ENCODE measurements around the gene UBE2D3. TPM values are rescaled to one million over a fixed set of nuclear protein-coding genes. Genes with fewer than 3 reads are reported as not detected.

The UBE2D3 gene
- total and polyA plus RNA-seq, 2 donors from 2014 or later = 173 to 262 TPM

- H3K27ac ChIP-seq (ENCODE audit: low read depth in 2 of 2, low read length in 2 of 2) = no peak overlapping the region
Measured at GRCh38 chr4:102829803-102830202, 2.5 kb upstream of the UBE2D3 start.

GRCh38 chr4:102828497-102828808, 1.1 kb upstream of the UBE2D3 start:
- Histone ChIP-seq H3K4me3 (ENCODE audit: low read length in 3 of 3) (peak overlapping the region; percentile 82 to 97 (median 90)), H3K9me3 (ENCODE audit: control insufficient read depth in 2 of 3, insufficient read depth in 1 of 3, low read length in 3 of 3) (no peaks in the 10 kb centered on the region), H3K36me3 (ENCODE audit: control insufficient read depth in 2 of 3, insufficient read depth in 3 of 3, low read length in 3 of 3) (peaks cover 0 to 4% (median 3%) of the 10 kb centered on the region in 3 donors), H3K4me1 (ENCODE audit: control insufficient read depth in 2 of 3, insufficient read depth in 2 of 3, low read depth in 1 of 3, low read length in 3 of 3) (peaks cover 2 to 21% (median 6%) of the 10 kb centered on the region in 3 donors), H3K9ac (ENCODE audit: low read length in 3 of 3) (peak overlapping the region; percentile 74 to 97 (median 94)), H3K27ac (ENCODE audit: low read depth in 2 of 2, low read length in 2 of 2) (peak overlapping the region; percentile 100), H3K27me3 (ENCODE audit: control insufficient read depth, insufficient read depth, low read length) (no peaks in the 10 kb centered on the region)
- no peak for TF ChIP-seq CTCF (IDR thresholded peaks at IDR 0.05; ENCODE audit: borderline replicate concordance, extremely low read depth, insufficient read depth)
- intact Hi-C loops (cut with DNase I) = no loop called here
- no peak for FAIRE-seq
- DNase-seq = no peak

More at GRCh38 chr4:102829803-102830202, 2.5 kb upstream of the UBE2D3 start:
- H3K4me1 ChIP-seq (ENCODE audit: control insufficient read depth in 2 of 3, insufficient read depth in 2 of 3, low read depth in 1 of 3, low read length in 3 of 3) = peaks cover 0 to 8% (median 0%) of the 10 kb centered on the region in 3 donors
- H3K9ac ChIP-seq (ENCODE audit: low read length in 3 of 3) = no peak overlapping the region
- no peak overlapping the region for H3K4me3 ChIP-seq (ENCODE audit: low read length in 3 of 3)
- FAIRE-seq (no peak), DNase-seq (no peak)
- H3K27me3 ChIP-seq (ENCODE audit: control insufficient read depth, insufficient read depth, low read length) = no peaks in the 10 kb centered on the region
- H3K36me3 ChIP-seq (ENCODE audit: control insufficient read depth in 2 of 3, insufficient read depth in 3 of 3, low read length in 3 of 3) = no peaks in the 10 kb centered on the region
- no peaks in the 10 kb centered on the region for H3K9me3 ChIP-seq (ENCODE audit: control insufficient read depth in 2 of 3, insufficient read depth in 1 of 3, low read length in 3 of 3)
- intact Hi-C loops (cut with DNase I) = no loop called here
- TF ChIP-seq CTCF (IDR thresholded peaks at IDR 0.05; ENCODE audit: borderline replicate concordance, extremely low read depth, insufficient read depth) = no peak

DNA sequence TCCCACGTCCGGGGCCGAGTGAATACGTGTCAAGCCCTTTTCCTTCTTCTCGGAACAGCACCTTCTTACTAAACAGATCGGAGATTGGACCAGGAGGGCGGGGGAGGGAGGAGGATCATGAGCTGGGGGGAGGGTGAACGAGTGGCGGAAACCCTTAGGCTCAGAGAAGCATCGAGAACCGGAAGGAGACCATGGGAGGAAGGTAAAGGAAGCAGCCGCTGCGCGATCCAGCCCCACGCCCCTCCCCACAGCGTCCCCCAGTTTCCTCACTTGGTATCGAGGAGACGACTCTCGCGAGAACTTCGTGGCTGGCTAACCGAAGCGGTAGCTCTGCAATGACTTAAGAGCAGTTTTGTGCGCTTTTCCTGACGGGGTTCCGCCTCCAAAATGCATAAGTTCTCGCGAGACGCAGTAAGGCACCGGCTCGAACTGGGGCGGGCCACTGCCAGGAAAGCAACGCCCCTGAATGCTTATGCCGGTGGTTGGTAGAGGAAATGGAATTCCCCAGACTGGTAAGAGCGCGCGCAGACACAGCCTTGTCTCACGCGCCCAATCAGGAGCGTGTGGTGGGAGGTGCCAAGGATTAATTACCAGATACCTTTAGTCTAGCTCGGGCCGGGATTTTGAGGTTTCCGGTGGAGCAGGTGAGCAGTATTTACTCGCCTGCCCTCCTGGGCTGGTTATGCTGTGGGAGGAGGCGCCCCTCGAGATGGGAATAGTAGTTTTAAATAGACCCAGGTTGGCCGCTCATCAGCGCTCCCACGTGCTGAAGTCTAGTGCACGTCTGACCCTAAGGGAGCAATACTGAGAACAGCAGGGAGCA, 534 bp upstream of the UBE2D3 start:
- FAIRE-seq = peak; percentile 74
- Histone ChIP-seq H3K27ac (ENCODE audit: low read depth in 2 of 2, low read length in 2 of 2) (peak overlapping the region; percentile 100), H3K36me3 (ENCODE audit: control insufficient read depth in 2 of 3, insufficient read depth in 3 of 3, low read length in 3 of 3) (peaks cover 3 to 4% (median 4%) of the 10 kb centered on the region in 3 donors), H3K9ac (ENCODE audit: low read length in 3 of 3) (peak overlapping the region; percentile 91 to 99 (median 97)), H3K27me3 (ENCODE audit: control insufficient read depth, insufficient read depth, low read length) (no peaks in the 10 kb centered on the region), H3K4me1 (ENCODE audit: control insufficient read depth in 2 of 3, insufficient read depth in 2 of 3, low read depth in 1 of 3, low read length in 3 of 3) (peaks cover 2 to 26% (median 6%) of the 10 kb centered on the region in 3 donors), H3K9me3 (ENCODE audit: control insufficient read depth in 2 of 3, insufficient read depth in 1 of 3, low read length in 3 of 3) (no peaks in the 10 kb centered on the region), H3K4me3 (ENCODE audit: low read length in 3 of 3) (peak overlapping the region; percentile 82 to 99 (median 97))
- DNase-seq = peak; percentile 99 to 100 (median 100)
- no peak for TF ChIP-seq CTCF (IDR thresholded peaks at IDR 0.05; ENCODE audit: borderline replicate concordance, extremely low read depth, insufficient read depth)
- intact Hi-C loops (cut with DNase I) = no loop called here

Measured in kidney (tissue), 14 donors.